ENCODE data around the gene LHFPL3. TPM values are rescaled to one million over a fixed set of nuclear protein-coding genes. Genes with fewer than 3 reads are reported as not detected.

LHFPL3 gene
- total and polyA plus RNA-seq, 9 of the 15 experiments (the other 6 are each of a cell fraction or from before 2014, with no cell fraction given) = 0.21 to 0.52 TPM; not detected in 7

DNA sequence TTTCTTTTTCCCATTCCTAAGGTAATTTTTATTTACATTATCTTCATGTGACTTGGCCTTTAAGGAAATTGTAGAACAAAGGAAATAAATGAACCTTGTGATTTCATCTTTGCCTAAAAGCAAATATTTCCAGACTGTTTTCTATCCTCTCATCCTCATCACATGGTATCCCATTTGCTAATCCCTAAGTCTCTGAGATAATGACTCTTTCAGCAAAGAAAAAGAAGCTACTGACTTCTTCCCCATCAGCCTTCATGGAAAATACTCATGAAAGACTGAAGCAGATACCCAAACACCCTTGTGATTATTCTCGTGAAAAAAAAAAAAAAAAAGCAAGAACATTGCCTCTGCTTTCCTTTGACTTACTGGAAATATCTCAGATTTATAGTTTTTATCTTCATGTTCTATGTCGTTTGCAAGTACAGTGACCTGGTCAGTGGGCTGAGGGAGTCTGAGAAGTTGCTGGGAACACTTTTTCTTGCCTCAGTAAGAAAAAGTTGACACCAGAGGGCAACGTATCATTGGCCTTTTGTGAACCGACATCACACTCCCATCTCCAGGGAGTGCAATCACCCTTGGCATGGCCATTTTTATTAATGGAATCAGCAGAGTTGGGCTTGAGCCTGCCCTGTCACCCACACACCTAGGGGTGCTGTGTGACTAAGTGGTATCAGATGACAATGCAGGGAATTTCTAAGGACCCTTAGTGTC, 439.6 kb downstream of the LHFPL3 start:
- Histone ChIP-seq H3K4me1 (replicated peaks in 1 of 2; ENCODE audit: control insufficient read depth in 2 of 2, insufficient read depth in 2 of 2, low read length in 2 of 2) (no peaks in the 10 kb centered on the region), H3K79me2 (ENCODE audit: control insufficient read depth, insufficient read depth, low read length) (no peaks in the 10 kb centered on the region), H2AFZ (ENCODE audit: low read depth, low read length) (no peak overlapping the region), H3K4me2 (ENCODE audit: insufficient read depth, low read length) (no peak overlapping the region), H3K9ac (ENCODE audit: insufficient read depth in 1 of 2, low read depth in 2 of 2, low read length in 2 of 2) (no peak overlapping the region), H3K27me3 (ENCODE audit: control insufficient read depth in 2 of 2, insufficient read depth in 2 of 2, low read length in 2 of 2) (peaks cover 0 to 10% of the 10 kb centered on the region in 2 experiments; a peak in 3 of 5 replicates), H3K36me3 (ENCODE audit: control insufficient read depth, insufficient read depth, low read length) (no peaks in the 10 kb centered on the region), H3K27ac (ENCODE audit: extremely low read depth, low read depth, low read length) (no peak overlapping the region), H3K9me3 (replicated peaks; ENCODE audit: control insufficient read depth, insufficient read depth, low read depth, low read length) (no peaks in the 10 kb centered on the region), H3K4me3 (no peak overlapping the region), H4K20me1 (replicated peaks; ENCODE audit: control insufficient read depth, insufficient read depth, low read length) (no peaks in the 10 kb centered on the region), H3K9me1 (ENCODE audit: control insufficient read depth, insufficient read depth, low read length) (no peaks in the 10 kb centered on the region)
- CTCF ChIA-PET (ENCODE audit: low intra/inter-chr PET ratio) = no interaction called here
- ATAC-seq (no peak), DNase-seq (ENCODE audit: extremely low read depth in 1 of 4, low spot score in 3 of 4) (no peak), FAIRE-seq (no peak)
- 0% methylated on average over 4 of the region's 4 CpGs for WGBS (ENCODE audit: insufficient coverage, low coverage, missing lambda C conversion rate)
- in situ Hi-C loops (cut with MboI) = no loop called here
- BruUV-seq (replicated peaks) = no TSS peak
- TF ChIP-seq HNRNPK (IDR thresholded peaks at IDR 0.05; ENCODE audit: low read depth, low read length, poor library complexity, severe bottlenecking) = no peak
- no peak for TF ChIP-seq CBX1 (IDR thresholded peaks at IDR 0.05; ENCODE audit: low read depth)
- TF ChIP-seq SAFB2 (IDR thresholded peaks at IDR 0.05; ENCODE audit: borderline replicate concordance, low read depth, low read length, severe bottlenecking) = no peak
- TF ChIP-seq, protein P1, sequence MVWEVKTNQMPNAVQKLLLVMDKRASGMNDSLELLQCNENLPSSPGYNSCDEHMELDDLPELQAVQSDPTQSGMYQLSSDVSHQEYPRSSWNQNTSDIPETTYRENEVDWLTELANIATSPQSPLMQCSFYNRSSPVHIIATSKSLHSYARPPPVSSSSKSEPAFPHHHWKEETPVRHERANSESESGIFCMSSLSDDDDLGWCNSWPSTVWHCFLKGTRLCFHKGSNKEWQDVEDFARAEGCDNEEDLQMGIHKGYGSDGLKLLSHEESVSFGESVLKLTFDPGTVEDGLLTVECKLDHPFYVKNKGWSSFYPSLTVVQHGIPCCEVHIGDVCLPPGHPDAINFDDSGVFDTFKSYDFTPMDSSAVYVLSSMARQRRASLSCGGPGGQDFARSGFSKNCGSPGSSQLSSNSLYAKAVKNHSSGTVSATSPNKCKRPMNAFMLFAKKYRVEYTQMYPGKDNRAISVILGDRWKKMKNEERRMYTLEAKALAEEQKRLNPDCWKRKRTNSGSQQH (CRISPR knock-in tag; IDR thresholded peaks at IDR 0.05) = no peak
- TF ChIP-seq ELF4 (CRISPR knock-in tag; IDR thresholded peaks at IDR 0.05) = no peak
- TF ChIP-seq ZNF584 (CRISPR knock-in tag; IDR thresholded peaks at IDR 0.05; ENCODE audit: low read depth) = no peak
- no peak for TF ChIP-seq PHF21A (IDR thresholded peaks at IDR 0.05; ENCODE audit: borderline replicate concordance, low read depth)
- no peak for TF ChIP-seq MAZ (CRISPR knock-in tag; conservative IDR thresholded peaks at IDR 0.05 in 1 of 2, IDR thresholded peaks at IDR 0.05 in 1 of 2)
- no peak for TF ChIP-seq CBX5 (IDR thresholded peaks at IDR 0.05; ENCODE audit: borderline replicate concordance, low read depth)
- TF ChIP-seq, protein P2, sequence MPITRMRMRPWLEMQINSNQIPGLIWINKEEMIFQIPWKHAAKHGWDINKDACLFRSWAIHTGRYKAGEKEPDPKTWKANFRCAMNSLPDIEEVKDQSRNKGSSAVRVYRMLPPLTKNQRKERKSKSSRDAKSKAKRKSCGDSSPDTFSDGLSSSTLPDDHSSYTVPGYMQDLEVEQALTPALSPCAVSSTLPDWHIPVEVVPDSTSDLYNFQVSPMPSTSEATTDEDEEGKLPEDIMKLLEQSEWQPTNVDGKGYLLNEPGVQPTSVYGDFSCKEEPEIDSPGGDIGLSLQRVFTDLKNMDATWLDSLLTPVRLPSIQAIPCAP (CRISPR knock-in tag; IDR thresholded peaks at IDR 0.05; ENCODE audit: borderline replicate concordance) = no peak
- no peak for TF ChIP-seq MTA1 (IDR thresholded peaks at IDR 0.05; ENCODE audit: borderline replicate concordance)
- POLR2A ChIA-PET = no interaction called here
- intact Hi-C loops (cut with micrococcal nuclease) = loop anchor here (10.0 kb wide), 1 partner anchor 123 kb away; no protein-coding TSS in a partner anchor

Data from K562 (cell line).